ENCODE results near the gene CTBP2.

CTBP2 gene

DNA sequence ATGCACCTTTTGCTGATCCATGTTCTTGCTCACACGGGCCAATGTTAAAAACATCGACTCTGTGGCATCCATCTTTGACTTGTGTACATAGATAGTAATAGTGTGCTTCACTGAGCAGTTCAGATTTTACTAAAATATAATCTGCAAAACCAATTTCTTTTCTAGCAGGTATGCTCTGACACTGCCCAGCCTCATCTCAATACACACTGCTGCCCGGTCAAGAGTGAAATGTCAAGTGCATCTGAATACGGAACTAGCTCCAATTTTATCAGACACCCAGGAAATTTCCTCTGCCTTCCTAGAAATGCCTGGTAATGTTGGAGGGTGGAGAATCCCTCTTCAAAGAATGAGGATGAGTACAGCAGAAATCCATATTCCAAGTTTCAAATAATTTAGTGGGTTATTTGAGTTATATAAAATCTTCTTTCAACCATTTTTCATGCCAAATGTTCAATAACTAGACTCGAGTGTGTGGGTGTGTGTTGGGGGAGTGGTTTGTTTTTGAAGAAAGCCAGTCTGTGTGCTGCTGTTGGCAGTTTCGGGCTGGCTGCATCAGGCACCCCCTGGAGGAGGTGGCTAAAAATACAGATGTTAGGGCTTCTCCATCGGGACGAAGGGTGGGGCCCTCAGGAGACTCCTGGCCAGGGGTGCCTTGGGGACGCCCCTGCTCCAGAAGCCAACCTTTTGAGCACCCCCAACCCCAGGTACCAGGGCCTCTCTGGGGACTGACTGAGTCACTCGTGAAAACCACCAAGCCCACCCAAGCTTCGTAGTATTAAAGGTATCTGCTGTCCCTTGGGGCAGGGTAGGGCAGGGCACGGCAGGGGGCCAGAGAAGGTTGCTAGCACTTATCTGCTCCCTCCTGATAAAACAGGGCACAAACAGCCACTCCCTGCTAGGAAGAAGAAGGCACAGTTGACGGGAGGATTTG, 15.4 kb downstream of the CTBP2 start:
- DNase-seq, result no peak

- no peak for DNase-seq
Observed at GRCh38 chr10:125144206-125144605, 16.2 kb downstream of the CTBP2 start.

- DNase-seq, result no peak
Observed at GRCh38 chr10:125142946-125143345, 17.4 kb downstream of the CTBP2 start.

DNA sequence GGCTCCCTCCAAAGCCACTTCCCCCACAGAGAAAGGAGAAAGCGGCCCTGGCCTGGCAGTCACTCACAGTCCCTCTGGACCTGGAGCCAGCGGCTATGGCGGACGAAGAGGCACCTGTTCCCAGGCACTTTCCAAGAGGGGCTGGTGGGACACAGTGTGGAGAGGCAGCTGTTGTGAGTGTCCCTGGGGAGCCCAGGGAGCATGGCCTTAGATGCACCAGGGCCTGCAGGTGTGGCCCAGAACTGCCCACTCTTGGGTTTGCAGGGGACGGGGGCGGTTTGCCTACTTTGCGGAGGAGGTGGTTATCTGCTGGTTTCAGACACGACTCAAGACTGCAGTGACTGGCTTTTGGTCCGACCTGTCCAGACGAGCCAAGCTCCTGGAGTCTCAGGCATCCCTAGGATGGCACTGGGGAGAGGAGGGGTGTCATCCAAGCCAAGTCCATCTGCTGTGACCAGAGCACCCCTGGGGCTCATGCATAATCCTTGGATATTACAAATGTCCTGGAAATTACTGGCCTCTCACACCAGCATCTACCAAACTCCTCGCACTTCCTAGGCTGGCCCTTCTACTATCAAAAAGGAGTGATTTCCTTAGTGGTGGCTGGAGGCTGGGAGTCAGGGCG, 18.4 kb downstream of the CTBP2 start:
- DNase-seq, result no peak

DNA sequence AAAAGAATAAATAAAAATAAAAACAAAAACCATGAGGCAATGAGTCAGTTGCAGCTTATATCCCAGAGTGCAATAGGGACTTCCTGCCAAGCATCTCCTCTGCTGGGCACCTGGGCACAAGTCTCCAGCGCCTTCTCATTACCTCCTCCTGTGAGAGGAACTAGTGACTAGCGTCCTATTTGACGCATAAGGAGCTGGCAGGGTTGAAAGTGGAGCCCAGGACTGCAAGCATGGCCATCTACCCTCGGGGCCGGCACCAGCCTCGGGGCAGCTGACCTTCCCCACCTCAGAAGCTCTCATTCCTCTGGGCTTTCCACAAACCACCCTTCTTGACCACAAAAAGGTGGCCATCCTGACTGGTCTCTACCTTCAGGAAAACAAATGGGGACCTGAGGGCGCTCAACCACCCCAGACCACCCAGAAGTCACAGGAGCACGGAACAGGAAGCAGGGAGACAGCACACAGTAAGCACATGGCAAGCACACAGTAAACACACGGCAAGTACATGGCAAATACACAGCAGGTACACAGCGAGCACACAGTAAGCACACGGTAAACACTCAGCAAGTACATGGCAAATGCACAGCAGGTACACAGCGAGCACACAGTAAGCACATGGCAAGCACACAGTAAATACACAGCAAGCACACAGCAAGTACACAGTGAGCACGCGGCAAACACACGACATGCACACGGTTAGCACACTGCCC, 19.1 kb downstream of the CTBP2 start:
- DNase-seq, result no peak

- no peak for DNase-seq
Observed at GRCh38 chr10:125140151-125140550, 20.2 kb downstream of the CTBP2 start.

DNA sequence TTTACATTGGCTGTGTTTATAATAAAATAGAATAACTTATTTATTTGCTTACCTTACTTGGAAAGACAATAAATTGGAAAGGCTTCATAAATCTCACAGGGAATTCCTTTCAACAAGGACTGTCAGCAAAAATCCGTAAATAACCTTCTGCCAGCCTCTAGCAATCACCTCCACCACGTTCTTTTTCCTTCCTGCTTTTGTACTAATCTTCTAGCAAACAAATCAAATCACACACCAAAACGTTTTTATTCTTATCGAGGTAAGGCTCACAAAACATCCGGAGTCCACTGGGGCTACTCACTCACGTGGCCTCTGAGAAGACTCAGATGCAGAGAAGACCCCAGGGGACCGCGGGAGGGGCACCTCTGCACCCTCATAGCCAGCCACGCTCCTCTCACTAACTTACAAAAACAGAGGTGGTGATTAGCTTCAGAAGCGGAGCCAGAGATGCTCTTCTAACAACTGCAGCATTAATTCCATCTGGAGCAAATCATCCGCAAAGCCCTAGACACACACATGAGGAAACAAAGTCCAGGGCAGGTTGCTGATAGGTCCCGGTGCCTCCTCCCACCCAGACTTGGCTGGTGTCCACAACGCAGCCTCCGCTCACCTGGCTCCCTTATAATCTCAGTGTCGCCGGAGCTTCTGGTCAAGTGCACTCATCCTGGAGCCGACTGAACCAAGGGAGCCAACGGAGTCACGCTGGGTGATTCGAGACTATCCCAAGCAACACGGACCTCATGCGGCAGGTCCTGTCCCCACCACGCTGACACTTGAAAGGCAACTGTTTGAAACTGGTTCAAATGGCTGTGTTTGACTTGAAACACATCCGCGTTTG, 22.5 kb downstream of the CTBP2 start:
- DNase-seq, result no peak

- no peak for DNase-seq
Observed at GRCh38 chr10:125136087-125136486, 24.3 kb downstream of the CTBP2 start.

- DNase-seq, result no peak
Observed at GRCh38 chr10:125135771-125136035, 24.7 kb downstream of the CTBP2 start.

- DNase-seq, result no peak
Observed at GRCh38 chr10:125134916-125135770, 25.2 kb downstream of the CTBP2 start.

DNA sequence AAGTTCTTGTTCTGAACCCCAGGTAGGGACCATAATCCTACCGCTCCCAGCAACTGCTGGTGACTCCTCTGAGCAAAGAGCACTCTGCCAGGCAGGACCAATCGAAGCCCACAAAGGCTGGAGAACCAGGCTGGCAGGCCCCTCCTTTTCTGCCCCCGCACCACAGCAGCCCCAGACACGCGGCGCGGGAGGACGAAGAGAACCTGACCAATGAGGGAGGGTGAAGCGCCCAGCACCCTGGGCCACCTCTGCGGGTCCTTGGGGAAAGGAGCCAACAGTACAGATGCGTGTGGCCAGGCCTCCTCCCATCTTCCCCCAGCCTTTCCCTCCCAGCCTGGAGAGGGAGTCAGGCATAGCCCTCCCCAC, 25.9 kb downstream of the CTBP2 start:
- DNase-seq, result no peak

- no peak for DNase-seq
Observed at GRCh38 chr10:125133696-125134482, 26.5 kb downstream of the CTBP2 start.

DNA sequence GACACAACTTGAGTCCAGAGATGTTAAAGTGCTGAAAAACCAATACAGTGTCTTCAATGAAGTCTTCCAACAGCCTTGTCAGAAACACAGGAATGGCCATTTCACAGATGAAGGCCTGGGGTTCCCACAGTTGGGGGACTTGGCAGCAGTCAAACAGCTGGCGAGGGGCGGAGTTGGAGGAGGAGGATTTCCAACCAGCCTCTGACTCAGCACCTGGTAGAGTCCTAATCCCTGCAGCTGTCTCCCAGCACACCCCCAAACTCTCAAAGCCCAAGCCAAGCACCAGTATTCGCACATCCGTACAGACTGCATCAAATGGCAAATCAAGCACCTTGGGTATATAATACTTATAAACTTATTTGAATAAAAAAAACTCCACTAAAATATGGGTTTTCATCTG, 28.0 kb downstream of the CTBP2 start:
- no peak for DNase-seq

DNA sequence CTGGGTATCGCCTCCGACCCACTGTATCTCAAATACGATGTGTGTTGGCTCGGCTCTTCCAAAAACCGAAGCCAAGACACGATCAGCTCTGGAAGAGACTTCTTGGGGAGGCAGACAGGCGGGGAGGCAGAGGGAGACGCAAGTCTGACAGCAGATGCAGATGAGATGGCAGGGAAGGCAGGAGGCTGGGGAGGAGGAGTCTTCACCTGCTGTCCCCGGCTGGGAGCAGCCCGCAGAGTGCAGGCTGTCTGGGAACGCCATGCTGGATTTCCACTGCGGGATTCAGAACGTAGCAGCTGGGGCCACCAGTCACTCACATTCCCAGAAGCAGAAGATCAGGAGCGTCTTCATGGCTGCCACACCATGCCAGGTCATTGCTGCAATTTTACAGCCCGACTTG, 29.4 kb downstream of the CTBP2 start:
- DNase-seq, result no peak

- DNase-seq, result no peak
Observed at GRCh38 chr10:125130260-125130659, 30.1 kb downstream of the CTBP2 start.

DNA sequence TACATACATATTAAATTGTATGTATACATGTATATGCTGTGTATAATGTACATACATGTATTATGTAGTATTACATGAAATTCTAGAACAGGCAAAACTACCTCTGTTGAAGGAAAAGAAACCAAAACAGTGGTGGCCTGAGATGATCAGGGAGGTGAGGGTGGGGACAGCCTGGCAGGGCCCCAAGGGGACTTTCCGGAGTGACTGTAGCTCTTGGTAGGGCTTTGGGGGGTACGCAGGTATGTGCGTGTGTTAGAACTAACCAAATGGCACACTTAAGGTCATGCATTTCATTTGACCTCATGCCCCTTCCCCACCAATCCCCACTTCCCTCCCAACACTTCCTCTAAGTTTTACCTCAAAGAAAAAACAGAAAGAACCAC, 31.3 kb downstream of the CTBP2 start:
- no peak for DNase-seq

DNA sequence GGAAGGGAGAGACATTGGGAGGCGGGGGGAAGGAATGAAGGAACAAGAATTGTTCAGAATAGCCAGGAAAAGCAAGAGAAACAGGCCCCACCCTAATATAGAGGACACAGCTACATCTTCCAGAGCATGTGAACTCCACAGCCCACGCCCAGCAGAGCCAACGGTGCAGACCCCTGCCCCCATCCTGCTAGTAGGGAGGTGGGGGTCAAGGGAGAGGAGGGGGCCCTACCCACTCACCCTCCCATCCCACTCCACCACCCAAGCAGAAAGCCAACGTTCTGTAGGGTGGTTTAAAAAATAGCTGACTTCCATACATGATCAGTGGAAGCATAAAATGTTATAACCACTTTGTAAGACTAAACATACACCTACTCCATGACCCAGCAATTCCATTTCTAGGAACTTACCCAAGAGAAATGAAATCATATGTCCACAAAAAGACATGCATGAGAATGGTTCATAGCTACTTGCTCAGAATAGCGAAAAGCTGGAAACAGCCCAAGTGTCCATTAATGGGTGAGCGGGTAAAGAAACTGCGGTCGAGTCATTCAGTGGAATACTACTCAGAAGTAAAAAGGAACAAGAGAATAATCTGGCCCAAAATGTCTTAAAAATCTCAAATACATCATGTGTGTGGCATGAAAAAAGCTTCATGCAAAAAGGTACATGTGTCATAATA, 31.8 kb downstream of the CTBP2 start:
- DNase-seq, result no peak

DNA sequence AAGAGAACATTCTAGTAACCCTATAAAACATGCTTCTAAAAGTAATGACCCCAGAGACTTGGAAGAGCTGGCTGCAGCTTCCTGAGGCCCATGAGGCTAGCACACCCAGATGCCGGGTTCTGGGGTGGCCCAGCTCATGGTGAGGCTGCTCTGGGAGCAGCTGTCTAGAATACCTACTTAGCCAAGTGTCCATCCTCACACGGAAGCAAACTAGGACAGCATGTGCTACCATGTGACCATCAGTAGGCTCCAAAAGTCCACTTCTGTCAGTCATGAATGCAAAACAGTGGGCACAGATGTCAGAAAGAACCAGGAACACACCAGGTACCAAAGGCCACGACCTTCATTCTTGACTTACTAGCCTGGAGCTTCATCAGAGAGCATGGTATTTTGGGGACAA, 32.4 kb downstream of the CTBP2 start:
- DNase-seq, result no peak

- no peak for DNase-seq
Observed at GRCh38 chr10:125127110-125127509, 33.3 kb downstream of the CTBP2 start.

DNA sequence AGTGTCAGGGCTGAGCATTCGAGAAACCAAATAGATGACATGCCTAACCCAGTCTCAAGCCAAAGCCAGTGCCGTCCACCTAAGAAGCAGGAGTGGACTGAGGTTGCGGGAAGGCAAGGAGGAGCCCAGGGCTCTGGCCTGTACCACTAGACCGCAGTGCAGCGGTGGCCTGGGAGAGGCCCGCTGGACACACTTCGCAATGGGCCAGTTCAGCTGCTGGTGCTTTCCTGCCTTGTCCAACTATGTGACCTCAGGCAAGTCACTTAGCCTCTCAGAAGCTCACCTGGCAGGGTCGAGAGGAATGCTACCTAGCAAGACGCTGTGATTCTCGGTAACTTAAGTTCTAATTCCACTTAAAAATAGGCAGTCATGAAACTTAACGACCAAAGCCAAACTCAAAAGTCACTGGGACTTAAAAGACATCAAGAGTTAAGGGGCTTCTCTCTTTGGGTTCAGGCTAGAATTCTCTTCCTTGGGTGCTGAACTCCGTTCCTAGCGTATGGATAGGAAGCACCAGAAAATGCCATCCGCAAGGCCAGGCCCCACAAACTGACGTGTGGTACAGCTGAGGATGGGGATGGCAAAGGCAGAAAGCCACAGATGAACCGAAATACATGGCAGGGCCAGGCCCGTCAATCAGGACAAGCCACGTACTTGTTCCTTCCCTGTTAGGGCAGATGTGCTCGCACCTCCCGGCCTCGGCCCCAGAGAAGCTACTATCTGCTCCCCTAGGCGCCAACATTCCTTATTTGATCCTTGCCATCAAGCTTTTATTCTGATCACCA, 34.2 kb downstream of the CTBP2 start:
- no peak for DNase-seq
